ENCODE results near the gene USP17L25.
"Not testable (repeated sequence)": the region's sequence is repeated elsewhere in the genome, so short reads cannot be mapped to it uniquely, and the experiment has no call there.

Gene USP17L25, protein sequence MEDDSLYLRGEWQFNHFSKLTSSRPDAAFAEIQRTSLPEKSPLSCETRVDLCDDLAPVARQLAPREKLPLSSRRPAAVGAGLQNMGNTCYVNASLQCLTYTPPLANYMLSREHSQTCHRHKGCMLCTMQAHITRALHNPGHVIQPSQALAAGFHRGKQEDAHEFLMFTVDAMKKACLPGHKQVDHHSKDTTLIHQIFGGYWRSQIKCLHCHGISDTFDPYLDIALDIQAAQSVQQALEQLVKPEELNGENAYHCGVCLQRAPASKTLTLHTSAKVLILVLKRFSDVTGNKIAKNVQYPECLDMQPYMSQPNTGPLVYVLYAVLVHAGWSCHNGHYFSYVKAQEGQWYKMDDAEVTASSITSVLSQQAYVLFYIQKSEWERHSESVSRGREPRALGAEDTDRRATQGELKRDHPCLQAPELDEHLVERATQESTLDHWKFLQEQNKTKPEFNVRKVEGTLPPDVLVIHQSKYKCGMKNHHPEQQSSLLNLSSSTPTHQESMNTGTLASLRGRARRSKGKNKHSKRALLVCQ

DNA sequence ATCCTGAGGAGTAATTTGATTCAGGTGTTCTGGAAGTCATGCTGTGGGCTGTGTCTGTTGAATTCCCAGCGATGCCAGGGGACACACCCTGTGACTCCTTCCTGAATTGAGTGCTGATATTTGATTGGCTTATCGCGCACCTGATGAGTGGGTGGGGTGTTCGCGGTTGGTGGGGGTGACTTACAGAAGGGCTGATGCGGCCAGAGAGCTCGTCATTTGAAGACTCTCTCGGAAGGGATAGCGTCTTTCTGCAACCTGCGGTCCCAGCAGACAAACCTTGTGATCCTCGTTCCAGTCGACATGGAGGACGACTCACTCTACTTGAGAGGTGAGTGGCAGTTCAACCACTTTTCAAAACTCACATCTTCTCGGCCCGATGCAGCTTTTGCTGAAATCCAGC is at the start of gene USP17L25:
Gene USP17L25, plus strand, starts transcription at position 301 of the 400 bp plus-strand sequence. Its CDS starts 0 bp downstream, at position 301.
- DNase-seq, result not testable (repeated sequence)

DNA sequence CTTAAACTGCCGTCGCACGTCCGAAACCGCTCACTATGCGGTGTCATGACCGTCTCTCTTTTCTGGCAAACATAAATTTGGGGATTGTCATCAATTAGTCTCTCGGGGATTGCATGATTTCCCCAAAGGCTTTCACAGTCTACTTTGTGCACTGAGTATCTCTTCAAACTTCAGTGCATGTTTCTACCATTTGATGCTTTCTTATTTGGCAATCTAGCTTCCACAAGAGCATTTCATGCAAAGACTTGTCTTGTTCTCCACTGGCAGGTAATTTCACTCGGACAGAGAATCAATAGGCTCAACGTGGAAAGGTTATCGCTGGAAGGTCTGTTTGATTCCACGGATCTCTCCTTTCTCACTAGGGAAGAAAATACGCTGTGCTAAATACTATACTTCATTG is 5.5 kb upstream of the USP17L25 start:
- DNase-seq, result not testable (repeated sequence)

DNA sequence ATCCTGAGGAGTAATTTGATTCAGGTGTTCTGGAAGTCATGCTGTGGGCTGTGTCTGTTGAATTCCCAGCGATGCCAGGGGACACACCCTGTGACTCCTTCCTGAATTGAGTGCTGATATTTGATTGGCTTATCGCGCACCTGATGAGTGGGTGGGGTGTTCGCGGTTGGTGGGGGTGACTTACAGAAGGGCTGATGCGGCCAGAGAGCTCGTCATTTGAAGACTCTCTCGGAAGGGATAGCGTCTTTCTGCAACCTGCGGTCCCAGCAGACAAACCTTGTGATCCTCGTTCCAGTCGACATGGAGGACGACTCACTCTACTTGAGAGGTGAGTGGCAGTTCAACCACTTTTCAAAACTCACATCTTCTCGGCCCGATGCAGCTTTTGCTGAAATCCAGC is 4.8 kb upstream of the USP17L25 start, which contains the start of gene USP17L24:
Gene USP17L24, plus strand, starts transcription at position 301 of the 400 bp plus-strand sequence. Its CDS starts 0 bp downstream, at position 301.
- not testable (repeated sequence) for DNase-seq

DNA sequence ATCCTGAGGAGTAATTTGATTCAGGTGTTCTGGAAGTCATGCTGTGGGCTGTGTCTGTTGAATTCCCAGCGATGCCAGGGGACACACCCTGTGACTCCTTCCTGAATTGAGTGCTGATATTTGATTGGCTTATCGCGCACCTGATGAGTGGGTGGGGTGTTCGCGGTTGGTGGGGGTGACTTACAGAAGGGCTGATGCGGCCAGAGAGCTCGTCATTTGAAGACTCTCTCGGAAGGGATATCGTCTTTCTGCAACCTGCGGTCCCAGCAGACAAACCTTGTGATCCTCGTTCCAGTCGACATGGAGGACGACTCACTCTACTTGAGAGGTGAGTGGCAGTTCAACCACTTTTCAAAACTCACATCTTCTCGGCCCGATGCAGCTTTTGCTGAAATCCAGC is 4.6 kb downstream of the USP17L25 start, which contains the start of gene USP17L26:
Gene USP17L26, plus strand, starts transcription at position 301 of the 400 bp plus-strand sequence. Its CDS starts 0 bp downstream, at position 301.
- not testable (repeated sequence) for DNase-seq

DNA sequence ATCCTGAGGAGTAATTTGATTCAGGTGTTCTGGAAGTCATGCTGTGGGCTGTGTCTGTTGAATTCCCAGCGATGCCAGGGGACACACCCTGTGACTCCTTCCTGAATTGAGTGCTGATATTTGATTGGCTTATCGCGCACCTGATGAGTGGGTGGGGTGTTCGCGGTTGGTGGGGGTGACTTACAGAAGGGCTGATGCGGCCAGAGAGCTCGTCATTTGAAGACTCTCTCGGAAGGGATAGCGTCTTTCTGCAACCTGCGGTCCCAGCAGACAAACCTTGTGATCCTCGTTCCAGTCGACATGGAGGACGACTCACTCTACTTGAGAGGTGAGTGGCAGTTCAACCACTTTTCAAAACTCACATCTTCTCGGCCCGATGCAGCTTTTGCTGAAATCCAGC is 9.4 kb downstream of the USP17L25 start, which contains the start of gene USP17L5:
Gene USP17L5, plus strand, starts transcription at position 301 of the 400 bp plus-strand sequence. Its CDS starts 0 bp downstream, at position 301.
- DNase-seq, result not testable (repeated sequence)

DNA sequence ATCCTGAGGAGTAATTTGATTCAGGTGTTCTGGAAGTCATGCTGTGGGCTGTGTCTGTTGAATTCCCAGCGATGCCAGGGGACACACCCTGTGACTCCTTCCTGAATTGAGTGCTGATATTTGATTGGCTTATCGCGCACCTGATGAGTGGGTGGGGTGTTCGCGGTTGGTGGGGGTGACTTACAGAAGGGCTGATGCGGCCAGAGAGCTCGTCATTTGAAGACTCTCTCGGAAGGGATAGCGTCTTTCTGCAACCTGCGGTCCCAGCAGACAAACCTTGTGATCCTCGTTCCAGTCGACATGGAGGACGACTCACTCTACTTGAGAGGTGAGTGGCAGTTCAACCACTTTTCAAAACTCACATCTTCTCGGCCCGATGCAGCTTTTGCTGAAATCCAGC is 14.1 kb downstream of the USP17L25 start, which contains the start of gene USP17L27:
Gene USP17L27, plus strand, starts transcription at position 301 of the 400 bp plus-strand sequence. Its CDS starts 0 bp downstream, at position 301.
- DNase-seq, result not testable (repeated sequence)

DNA sequence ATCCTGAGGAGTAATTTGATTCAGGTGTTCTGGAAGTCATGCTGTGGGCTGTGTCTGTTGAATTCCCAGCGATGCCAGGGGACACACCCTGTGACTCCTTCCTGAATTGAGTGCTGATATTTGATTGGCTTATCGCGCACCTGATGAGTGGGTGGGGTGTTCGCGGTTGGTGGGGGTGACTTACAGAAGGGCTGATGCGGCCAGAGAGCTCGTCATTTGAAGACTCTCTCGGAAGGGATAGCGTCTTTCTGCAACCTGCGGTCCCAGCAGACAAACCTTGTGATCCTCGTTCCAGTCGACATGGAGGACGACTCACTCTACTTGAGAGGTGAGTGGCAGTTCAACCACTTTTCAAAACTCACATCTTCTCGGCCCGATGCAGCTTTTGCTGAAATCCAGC is 18.9 kb downstream of the USP17L25 start, which contains the start of gene USP17L28:
Gene USP17L28, plus strand, starts transcription at position 301 of the 400 bp plus-strand sequence. Its CDS starts 0 bp downstream, at position 301.
- not testable (repeated sequence) for DNase-seq

DNA sequence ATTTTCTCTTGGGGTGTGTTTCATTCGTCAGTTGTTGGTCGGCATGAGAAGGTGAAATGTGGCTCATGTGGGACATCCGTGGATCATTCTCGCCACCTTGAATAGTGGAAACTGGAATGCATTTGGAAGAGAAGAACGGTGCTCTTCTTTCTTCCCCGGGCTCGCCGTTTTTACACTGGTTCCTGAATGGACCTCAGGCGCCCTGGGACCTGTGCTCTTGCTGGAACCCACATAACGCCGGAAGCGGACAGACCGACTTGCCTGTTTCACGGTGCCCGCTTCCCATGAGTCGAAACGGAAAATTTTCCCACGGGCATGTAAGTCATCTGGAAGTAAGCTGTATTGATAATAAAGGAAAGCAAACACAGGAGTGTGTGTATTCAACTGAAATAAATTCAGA is 21.2 kb downstream of the USP17L25 start:
- DNase-seq, result not testable (repeated sequence)

DNA sequence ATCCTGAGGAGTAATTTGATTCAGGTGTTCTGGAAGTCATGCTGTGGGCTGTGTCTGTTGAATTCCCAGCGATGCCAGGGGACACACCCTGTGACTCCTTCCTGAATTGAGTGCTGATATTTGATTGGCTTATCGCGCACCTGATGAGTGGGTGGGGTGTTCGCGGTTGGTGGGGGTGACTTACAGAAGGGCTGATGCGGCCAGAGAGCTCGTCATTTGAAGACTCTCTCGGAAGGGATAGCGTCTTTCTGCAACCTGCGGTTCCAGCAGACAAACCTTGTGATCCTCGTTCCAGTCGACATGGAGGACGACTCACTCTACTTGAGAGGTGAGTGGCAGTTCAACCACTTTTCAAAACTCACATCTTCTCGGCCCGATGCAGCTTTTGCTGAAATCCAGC is 23.6 kb downstream of the USP17L25 start, which contains the start of gene USP17L29:
Gene USP17L29, plus strand, starts transcription at position 301 of the 400 bp plus-strand sequence. Its CDS starts 0 bp downstream, at position 301.
- not testable (repeated sequence) for DNase-seq

DNA sequence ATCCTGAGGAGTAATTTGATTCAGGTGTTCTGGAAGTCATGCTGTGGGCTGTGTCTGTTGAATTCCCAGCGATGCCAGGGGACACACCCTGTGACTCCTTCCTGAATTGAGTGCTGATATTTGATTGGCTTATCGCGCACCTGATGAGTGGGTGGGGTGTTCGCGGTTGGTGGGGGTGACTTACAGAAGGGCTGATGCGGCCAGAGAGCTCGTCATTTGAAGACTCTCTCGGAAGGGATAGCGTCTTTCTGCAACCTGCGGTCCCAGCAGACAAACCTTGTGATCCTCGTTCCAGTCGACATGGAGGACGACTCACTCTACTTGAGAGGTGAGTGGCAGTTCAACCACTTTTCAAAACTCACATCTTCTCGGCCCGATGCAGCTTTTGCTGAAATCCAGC is 33.1 kb downstream of the USP17L25 start, which contains the start of gene USP17L30:
Gene USP17L30, plus strand, starts transcription at position 301 of the 400 bp plus-strand sequence. Its CDS starts 0 bp downstream, at position 301.
- not testable (repeated sequence) for DNase-seq

DNA sequence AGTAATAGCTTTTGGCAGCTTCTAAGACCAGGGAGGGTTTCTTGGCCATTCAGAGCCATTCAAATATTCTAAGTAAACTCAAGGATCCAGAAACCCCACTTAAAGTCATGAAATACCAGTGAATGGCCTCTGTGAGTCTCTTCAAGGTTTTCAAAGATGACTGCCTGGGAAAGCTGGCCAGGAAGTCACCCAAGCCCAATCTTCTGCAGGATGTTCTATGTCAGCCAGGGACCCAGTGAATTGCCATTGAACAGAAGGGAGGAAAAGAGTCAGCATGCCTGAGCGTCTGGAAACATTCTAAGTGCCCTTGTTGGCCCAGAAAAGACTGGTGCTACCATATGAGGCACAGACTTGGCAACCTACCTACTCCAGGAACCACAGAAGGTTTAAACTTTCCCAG is 50.2 kb downstream of the USP17L25 start:
- not testable (repeated sequence) for DNase-seq
